GM21360 (cell line): ENCODE results near the gene ZNF516.

Experiments
- ATAC-seq: cut with Tn5 transposase; IDR thresholded peaks from one replicate; pipeline ENCODE4 v1.9.1; 2021; ENCODE audit warnings: mild to moderate bottlenecking, moderate library complexity; ENCODE audit not compliant: unreplicated experiment

ZNF516 gene

GRCh38 chr18:76349067-76349715 lies 145.9 kb downstream of the ZNF516 start:
- no peak for ATAC-seq

GRCh38 chr18:76348267-76349066 lies 146.6 kb downstream of the ZNF516 start:
- ATAC-seq = no peak

- ATAC-seq = no peak
These were observed 147.7 kb downstream of the ZNF516 start for GRCh38 chr18:76347341-76347740.

- ATAC-seq = no peak
These were observed 148.4 kb downstream of the ZNF516 start for GRCh38 chr18:76346490-76347130.

GRCh38 chr18:76345901-76346300 lies 149.1 kb downstream of the ZNF516 start:
- no peak for ATAC-seq

- no peak for ATAC-seq
These were observed 151.0 kb downstream of the ZNF516 start for GRCh38 chr18:76343938-76344569.

- ATAC-seq = no peak
These were observed 154.6 kb downstream of the ZNF516 start for GRCh38 chr18:76340410-76340809.

GRCh38 chr18:76339246-76339620 lies 155.8 kb downstream of the ZNF516 start:
- ATAC-seq = no peak

GRCh38 chr18:76338619-76339245 lies 156.3 kb downstream of the ZNF516 start:
- no peak for ATAC-seq

GRCh38 chr18:76338088-76338487 lies 157.0 kb downstream of the ZNF516 start:
- no peak for ATAC-seq

- ATAC-seq = no peak
These were observed 159.0 kb downstream of the ZNF516 start for GRCh38 chr18:76335859-76336640.

- no peak for ATAC-seq
These were observed 166.9 kb downstream of the ZNF516 start for GRCh38 chr18:76328140-76328539.

GRCh38 chr18:76323891-76324290 lies 171.2 kb downstream of the ZNF516 start:
- ATAC-seq = no peak

GRCh38 chr18:76322686-76323085 lies 172.4 kb downstream of the ZNF516 start:
- ATAC-seq = no peak

- no peak for ATAC-seq
These were observed 175.7 kb downstream of the ZNF516 start for GRCh38 chr18:76319366-76319765.

GRCh38 chr18:76318607-76319006 lies 176.4 kb downstream of the ZNF516 start:
- no peak for ATAC-seq

- no peak for ATAC-seq
These were observed 177.9 kb downstream of the ZNF516 start for GRCh38 chr18:76317136-76317535.

- no peak for ATAC-seq
These were observed 179.3 kb downstream of the ZNF516 start for GRCh38 chr18:76315722-76316230.

GRCh38 chr18:76314496-76314895 lies 180.5 kb downstream of the ZNF516 start:
- ATAC-seq = no peak

GRCh38 chr18:76314015-76314414 lies 181.0 kb downstream of the ZNF516 start:
- no peak for ATAC-seq
